CD4-positive, alpha-beta T cell (primary cell): Measurements from ENCODE around the gene SYNGAP1. TPM values are rescaled to one million over a fixed set of nuclear protein-coding genes. Genes with fewer than 3 reads are reported as not detected.

ENCODE experiments used
- ATAC-seq: fragments of 200-7000 bp; cut with Tn5 transposase; one replicate; pipeline ENCODE4 v1.10.0; 2022; ENCODE audit warnings: mild to moderate bottlenecking; ENCODE audit not compliant: poor library complexity
- CTCF ChIA-PET: fragments of 350-600 bp; sonication (Branson Sonifier 250); formaldehyde crosslinking; loops from one replicate; lab custom pipeline; 2021; ENCODE audit warnings: antibody characterized with exemption, inconsistent platforms; lab: Charles Lee
- POLR2A ChIA-PET: fragments of 350-600 bp; sonication (Branson Sonifier 250); formaldehyde crosslinking; loops from one replicate; lab custom pipeline; 2021; ENCODE audit warnings: antibody characterized with exemption, inconsistent platforms; lab: Charles Lee
- DNase-seq, 14 experiments: peaks; one replicate each; pipeline ENCODE4 v3.0.0-alpha.2; 2013 to 2020; ENCODE audit warnings: mixed read lengths in 2 of 14
- H3K27ac ChIP-seq, 2 donors: one replicate each; pipeline versions ENCODE4 v1.5.1 to v1.7.0; 2013; ENCODE audit warnings: low read length in 2 of 2, low read depth in 1 of 2, mild to moderate bottlenecking in 1 of 2
- H3K27me3 ChIP-seq, 2 experiments: 1 replicate in 1 of 2; 2 replicates in 1 of 2; pipeline versions ENCODE4 v1.6.1 to v1.7.0; 2013; ENCODE audit warnings: low read length in 2 of 2, control low read depth in 1 of 2, mild to moderate bottlenecking in 1 of 2, moderate library complexity in 1 of 2; ENCODE audit not compliant: insufficient read depth in 2 of 2, control insufficient read depth in 1 of 2
- H3K36me3 ChIP-seq: one replicate; pipeline ENCODE4 v1.6.1; 2013; ENCODE audit warnings: low read length, control low read depth; ENCODE audit not compliant: insufficient read depth
- H3K4me1 ChIP-seq: one replicate; pipeline ENCODE4 v1.6.1; 2013; ENCODE audit warnings: low read length, control low read depth; ENCODE audit not compliant: insufficient read depth
- H3K4me3 ChIP-seq: one replicate; pipeline ENCODE4 v1.5.1; 2013; ENCODE audit warnings: mild to moderate bottlenecking, low read length, moderate library complexity
- H3K9me3 ChIP-seq, 2 experiments: 1 replicate in 1 of 2; 2 replicates in 1 of 2; pipeline versions ENCODE4 v1.6.1 to v1.7.0; 2013; ENCODE audit warnings: low read length in 2 of 2, mild to moderate bottlenecking in 2 of 2, control low read depth in 1 of 2, moderate library complexity in 1 of 2; ENCODE audit not compliant: control insufficient read depth in 1 of 2, insufficient read depth in 1 of 2
- H3K27ac Mint-ChIP-seq: one replicate; pipeline ENCODE4 v1.8.0; 2020; ENCODE audit warnings: mixed read lengths
- H3K27me3 Mint-ChIP-seq: one replicate; pipeline ENCODE4 v1.8.0; 2021; ENCODE audit warnings: mixed read lengths
- H3K36me3 Mint-ChIP-seq: one replicate; pipeline ENCODE4 v1.8.0; 2021; ENCODE audit warnings: low read depth, mixed read lengths
- H3K4me1 Mint-ChIP-seq: one replicate; pipeline ENCODE4 v1.8.0; 2021; ENCODE audit warnings: low read depth, mixed read lengths
- H3K4me3 Mint-ChIP-seq: one replicate; pipeline ENCODE4 v1.8.0; 2020; ENCODE audit warnings: mild to moderate bottlenecking, mixed read lengths
- H3K9me3 Mint-ChIP-seq: one replicate; pipeline ENCODE4 v1.8.0; 2020; ENCODE audit warnings: mixed read lengths
- CTCF ChIP-seq: fragments of 200-600 bp; IDR thresholded peaks from one replicate; pipeline ENCODE4 v1.8.0; 2022; ENCODE audit warnings: antibody characterized with exemption, mild to moderate bottlenecking
- intact Hi-C, 2 experiments: fragments of 100-400 bp; cut with DNase I in 1 of 2; cut with micrococcal nuclease in 1 of 2; formaldehyde crosslinking; loops; one replicate each; pipeline versions ENCODE4 v1.15.1 to v1.9.0; 2023 to 2025; cut with DNase I, micrococcal nuclease
- total RNA-seq, 174 experiments: library from RNA in 2 of 174; stranded (reverse) in 2 of 174; gene quantifications; one replicate each; pipeline ENCODE4 v1.2.3 and lab custom pipeline; 2021 to 2026

SYNGAP1 gene
- total RNA-seq, 2 experiments from 2014 or later = 62.4 to 63.8 TPM

- no peak for TF ChIP-seq CTCF
- Mint-ChIP-seq H3K4me3 (peak overlapping the region; percentile 92), H3K27ac (peak overlapping the region; percentile 98), H3K27me3 (no peaks in the 10 kb centered on the region), H3K9me3 (no peaks in the 10 kb centered on the region), H3K36me3 (peaks cover 59% of the 10 kb centered on the region), H3K4me1 (peaks cover 87% of the 10 kb centered on the region)
- ATAC-seq (no peak), DNase-seq (peak in 4 of 14 experiments; percentile 29 to 65 (median 51))
- peaks cover 83% of the 10 kb centered on the region for H3K4me1 ChIP-seq
- H3K4me3 ChIP-seq = peak overlapping the region; percentile 82
- ChIA-PET POLR2A (interaction anchor here (0.8 to 4.8 kb wide), 15 partner anchors 8 to 1445 kb away, joined by 3 to 60 read pairs (median 11); partner anchors contain the start of genes B3GALT4, HLA-DPA1, PFDN6 and RPS18), CTCF (interaction anchor here (0.6 to 3.2 kb wide), 6 partner anchors 8 to 294 kb away, joined by 3 to 9 read pairs (median 4); partner anchors contain the start of genes B3GALT4 and UQCC2)
- peaks cover 40% of the 10 kb centered on the region for H3K36me3 ChIP-seq
- intact Hi-C loops = loop anchor here (2.0 to 5.0 kb wide), 2 partner anchors 13 to 105 kb away; partner anchors contain the start of gene TAPBP (in 1 of the 2)
- H3K27me3 ChIP-seq = no peaks in the 10 kb centered on the region
- no peaks in the 10 kb centered on the region for H3K9me3 ChIP-seq
- peak overlapping the region; percentile 94 for H3K27ac ChIP-seq
Observed at GRCh38 chr6:33417128-33417902, 2.5 kb upstream of the SYNGAP1 start.

- Mint-ChIP-seq H3K9me3 (no peaks in the 10 kb centered on the region), H3K36me3 (peaks cover 51% of the 10 kb centered on the region), H3K4me3 (peak within 1 kb of the TSS; percentile 92), H3K4me1 (peaks cover 79% of the 10 kb centered on the region), H3K27me3 (no peaks in the 10 kb centered on the region), H3K27ac (peak within 1 kb of the TSS; percentile 98)
- peaks cover 77% of the 10 kb centered on the region for H3K4me1 ChIP-seq
- intact Hi-C loops = loop anchor here (1.0 to 5.0 kb wide), 6 partner anchors 8 to 106 kb away; partner anchors contain the start of genes TAPBP (in 1 of the 2) and ZBTB9 (in 1 of the 2)
- ATAC-seq (peak; percentile 85), DNase-seq (peak; percentile 97 to 100 (median 98))
- peaks cover 32% of the 10 kb centered on the region for H3K36me3 ChIP-seq
- H3K27ac ChIP-seq = peak within 1 kb of the TSS; percentile 97 to 99
- H3K4me3 ChIP-seq = peak within 1 kb of the TSS; percentile 82
- ChIA-PET POLR2A (interaction anchor here (0.8 to 4.8 kb wide), 18 partner anchors 8 to 1446 kb away, joined by 3 to 60 read pairs (median 10); partner anchors contain the start of genes B3GALT4, HLA-DPA1, PFDN6 and PHF1), CTCF (interaction anchor here (0.6 to 3.2 kb wide), 5 partner anchors 8 to 427 kb away, joined by 3 to 9 read pairs (median 4); partner anchors contain the start of genes B3GALT4 and UQCC2)
- H3K27me3 ChIP-seq = no peaks in the 10 kb centered on the region
- H3K9me3 ChIP-seq = no peaks in the 10 kb centered on the region
- peak; percentile 30 for TF ChIP-seq CTCF
Observed at GRCh38 chr6:33417903-33418689, 1.8 kb upstream of the SYNGAP1 start, which contains the start of gene CUTA. Gene CUTA (minus strand): TSS chr6:33418107. CDS start chr6:33418000, 107 bp downstream.
